GM19463 (cell line): ENCODE data around the gene BTRC.

Experiments
- ATAC-seq: cut with Tn5 transposase; IDR thresholded peaks from one replicate; pipeline ENCODE4 v1.9.1; 2021; ENCODE audit warnings: mild to moderate bottlenecking, moderate library complexity; ENCODE audit not compliant: unreplicated experiment

BTRC gene

GRCh38 chr10:101564490-101564991 lies 210.6 kb downstream of the BTRC start:
- ATAC-seq, result no peak

DNA sequence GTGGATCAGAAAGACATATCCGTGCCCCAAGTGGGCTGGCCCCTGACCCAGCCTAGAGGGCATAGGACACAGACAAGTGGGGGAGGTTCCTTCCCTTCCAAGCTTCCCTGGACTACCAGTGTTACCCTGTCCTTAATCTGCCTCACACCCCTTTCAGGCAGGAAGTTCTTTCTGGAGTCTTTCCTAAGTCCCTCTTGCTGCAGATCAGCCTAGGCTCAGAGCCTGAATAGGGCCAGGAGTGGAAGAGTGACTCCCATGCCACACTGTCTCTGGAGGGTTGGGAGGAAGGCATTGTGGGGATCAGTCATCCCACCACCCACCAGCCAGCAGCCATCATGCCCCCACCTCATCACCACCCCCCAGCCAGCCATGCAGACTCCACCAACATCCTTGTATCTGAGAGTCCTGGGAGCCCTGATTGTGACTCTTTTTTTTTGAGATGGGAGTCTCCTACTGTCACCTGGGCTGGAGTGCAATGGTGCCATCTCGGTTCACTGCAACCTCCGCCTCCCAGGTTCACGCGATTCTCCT lies 211.5 kb downstream of the BTRC start:
- ATAC-seq, result no peak

DNA sequence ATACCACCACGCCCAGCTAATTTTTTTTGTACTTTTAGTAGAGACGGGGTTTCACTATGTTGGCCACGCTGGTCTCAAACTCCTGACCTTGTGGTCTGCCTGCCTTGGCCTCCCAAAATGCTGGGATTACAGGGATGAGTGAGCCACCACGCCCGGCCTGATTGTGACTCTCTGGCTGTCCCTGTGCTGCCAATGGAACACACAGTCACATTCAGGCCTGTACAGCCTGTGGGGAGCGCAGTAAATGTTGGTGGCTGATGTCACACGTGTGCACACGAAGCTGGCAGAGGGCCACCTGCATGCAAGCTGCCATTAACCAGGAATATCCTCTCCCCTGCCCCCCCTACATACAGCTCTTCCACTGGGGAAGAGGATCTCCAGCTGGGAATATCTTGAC lies 212.0 kb downstream of the BTRC start:
- no peak for ATAC-seq

- ATAC-seq, result no peak
Measured at GRCh38 chr10:101566333-101567164, 212.6 kb downstream of the BTRC start.

DNA sequence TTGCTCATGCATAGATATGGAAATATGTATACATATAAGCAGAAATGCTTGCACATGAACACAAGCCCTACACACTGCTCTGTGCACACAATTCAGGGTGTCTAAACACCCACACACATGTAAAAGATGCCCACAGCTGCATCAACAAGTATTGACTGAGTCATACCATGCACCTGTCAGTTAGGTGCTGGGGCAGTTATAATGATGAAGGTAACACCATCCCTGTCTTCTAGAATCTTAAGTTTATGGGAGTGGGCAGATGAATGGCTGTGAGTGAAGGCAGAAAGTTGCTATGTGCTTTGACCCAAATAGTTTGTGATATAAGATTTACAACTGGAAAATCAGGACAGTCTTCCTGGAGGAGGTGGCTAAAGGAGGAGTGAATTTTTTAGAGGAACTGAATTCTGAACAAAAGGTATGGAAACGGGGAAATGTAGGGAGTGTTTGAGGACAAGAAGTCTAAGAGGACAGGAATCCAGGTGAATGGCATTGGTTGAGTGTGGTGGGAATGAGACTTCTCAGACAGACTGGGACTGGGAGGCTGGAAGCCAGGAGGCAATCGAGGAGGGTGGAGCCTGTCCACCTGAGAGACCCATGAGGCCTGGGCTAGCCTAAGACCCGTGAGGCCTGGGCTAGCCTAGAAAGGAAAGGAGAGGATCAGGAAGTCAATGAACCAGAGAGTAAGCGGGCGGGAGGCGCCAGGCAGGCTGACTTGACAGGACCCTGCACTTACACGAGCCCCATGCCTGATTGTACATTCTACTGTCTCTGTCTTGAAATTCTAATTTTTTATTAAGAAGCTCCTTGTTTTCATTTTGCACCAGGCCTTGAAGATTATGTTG lies 213.4 kb downstream of the BTRC start:
- ATAC-seq, result no peak

- no peak for ATAC-seq
Measured at GRCh38 chr10:101568054-101568745, 214.2 kb downstream of the BTRC start.

DNA sequence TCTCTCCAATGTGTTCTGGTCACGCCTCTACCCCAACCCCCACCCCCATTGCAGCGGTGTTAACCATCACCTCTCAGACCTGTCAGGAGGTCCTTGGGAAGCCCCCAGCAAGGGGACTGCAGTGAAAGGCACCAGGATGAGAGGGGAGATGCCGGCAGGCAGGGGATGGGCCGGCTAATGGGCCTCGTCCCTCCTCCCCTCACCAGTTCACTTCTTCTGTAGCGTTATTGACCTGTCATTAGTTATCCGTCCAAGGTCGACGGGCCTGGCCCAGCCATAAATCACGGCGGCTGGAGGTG lies 215.3 kb downstream of the BTRC start:
- ATAC-seq, result no peak

DNA sequence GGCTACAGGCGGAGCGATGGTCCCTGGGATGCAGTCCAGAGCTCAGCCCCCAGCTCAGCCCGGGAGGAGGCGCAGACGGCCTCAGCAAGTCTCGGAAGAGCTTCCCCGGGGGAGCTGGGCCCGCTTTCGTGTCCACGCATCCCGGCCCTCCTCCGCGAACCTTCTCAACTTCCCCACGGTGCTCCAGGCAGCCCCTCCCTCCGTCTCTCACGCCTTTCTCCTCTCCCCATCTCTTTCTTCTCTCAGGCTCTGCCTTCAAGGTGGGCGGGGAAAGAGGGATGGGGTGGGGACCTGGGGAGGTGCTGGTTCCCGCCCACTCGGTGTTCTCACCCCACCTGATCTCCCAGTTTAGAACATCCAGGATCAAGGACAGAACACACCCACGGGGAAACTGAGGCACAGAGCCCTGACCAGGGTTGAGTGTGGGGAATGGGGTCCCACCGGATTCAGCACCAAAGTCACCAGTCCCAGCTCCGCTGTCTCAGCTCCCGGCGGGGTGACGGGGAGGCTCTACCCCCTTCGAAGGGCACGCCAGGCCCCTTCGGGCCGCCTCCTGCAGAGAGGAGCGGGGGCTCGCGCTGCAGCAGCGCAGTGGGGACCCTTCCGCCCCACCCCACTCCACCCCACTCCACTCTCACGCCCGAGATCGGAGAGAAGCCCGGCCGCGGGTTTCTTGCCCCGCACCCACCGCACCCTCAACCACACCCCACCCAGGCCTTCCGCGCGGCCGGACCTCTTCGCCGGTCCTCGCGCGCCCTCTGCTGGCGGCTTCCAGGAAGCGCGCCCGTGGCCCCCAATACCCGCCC lies 215.9 kb downstream of the BTRC start:
- ATAC-seq, result peak; percentile 67

DNA sequence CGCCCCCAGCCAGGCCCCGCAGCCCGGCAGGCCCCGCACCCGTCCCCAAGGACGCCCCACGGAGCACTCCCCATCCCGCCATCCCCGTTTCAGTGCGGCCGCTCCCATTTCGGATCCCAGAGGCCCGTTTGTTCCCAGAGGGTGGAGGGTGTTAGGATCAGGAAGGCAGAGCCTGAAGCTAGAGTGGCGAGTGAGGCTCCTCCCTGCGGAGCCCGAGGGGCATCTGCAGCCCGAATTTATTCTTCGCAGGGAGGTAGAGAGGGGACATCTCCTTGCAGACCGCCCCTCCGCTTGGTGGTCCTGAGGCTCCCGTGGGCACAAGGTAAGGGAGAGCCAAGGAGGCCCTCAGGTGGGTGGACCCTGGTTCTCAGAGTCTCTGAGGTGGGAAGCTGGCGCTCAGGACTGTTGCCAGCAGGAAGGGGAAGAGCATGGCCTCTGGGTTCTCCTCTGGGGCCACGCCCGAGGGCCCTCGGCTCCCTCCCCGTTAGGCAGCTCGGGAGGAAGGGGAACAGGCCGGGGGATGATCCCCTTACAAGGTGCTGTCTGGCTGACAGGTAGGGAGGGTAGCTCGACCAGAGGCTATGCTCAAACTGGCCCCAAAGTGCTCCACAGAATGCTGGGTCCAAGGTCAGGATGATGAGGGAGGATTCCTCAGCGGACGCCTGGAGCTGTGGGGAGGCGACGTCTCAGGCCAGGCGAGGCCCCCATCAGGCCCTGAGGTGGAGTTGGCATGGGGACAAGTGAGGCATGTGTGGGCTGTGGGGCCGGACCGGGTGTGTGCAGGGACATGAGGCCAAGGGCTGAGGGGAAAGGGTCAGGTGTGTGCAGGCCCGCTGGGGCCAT lies 216.7 kb downstream of the BTRC start:
- peak; percentile 2 for ATAC-seq

GRCh38 chr10:101571271-101571925 lies 217.4 kb downstream of the BTRC start:
- no peak for ATAC-seq

DNA sequence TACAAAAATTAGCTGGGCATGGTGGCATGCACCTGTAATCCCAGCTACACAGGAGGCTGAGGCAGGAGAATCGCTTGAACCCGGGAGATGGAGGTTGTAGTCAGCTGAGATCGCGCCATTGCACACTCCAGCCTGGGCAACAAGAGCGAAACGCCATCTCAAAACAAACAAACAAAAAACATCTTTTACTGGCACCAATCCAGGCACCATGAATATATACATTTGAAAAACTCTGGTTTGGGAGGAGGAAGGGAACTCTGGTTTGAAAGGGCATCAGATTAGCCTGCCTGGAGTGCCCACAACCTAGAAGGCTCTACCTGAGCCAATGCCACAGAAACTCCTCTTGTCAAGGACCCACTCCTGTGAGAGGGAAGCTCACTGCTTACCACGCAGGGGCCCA lies 218.2 kb downstream of the BTRC start:
- no peak for ATAC-seq

GRCh38 chr10:101572785-101573184 lies 218.8 kb downstream of the BTRC start:
- no peak for ATAC-seq

GRCh38 chr10:101573885-101574753 lies 220.2 kb downstream of the BTRC start:
- no peak for ATAC-seq

DNA sequence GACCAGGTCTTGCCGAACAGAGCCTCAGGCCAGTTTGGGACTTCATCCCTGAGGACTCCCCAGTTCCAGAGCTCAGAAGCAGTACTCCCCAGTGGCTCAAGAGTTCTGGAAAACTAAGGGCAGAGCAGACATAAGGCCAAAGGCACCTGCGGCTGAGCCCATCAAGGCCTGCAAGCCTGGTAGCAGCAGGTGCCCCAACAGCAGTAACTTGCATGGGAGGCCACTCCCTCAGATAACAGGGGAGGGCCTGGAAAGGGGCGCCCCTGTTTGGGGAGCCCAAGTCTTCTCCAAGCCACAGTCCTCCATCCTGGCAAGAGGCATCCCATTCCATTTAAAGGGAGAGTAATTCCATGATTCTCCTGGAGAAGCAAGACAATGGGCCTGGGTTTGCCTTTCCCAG lies 221.1 kb downstream of the BTRC start:
- ATAC-seq, result no peak

GRCh38 chr10:101575580-101576210 lies 221.7 kb downstream of the BTRC start:
- ATAC-seq, result no peak

DNA sequence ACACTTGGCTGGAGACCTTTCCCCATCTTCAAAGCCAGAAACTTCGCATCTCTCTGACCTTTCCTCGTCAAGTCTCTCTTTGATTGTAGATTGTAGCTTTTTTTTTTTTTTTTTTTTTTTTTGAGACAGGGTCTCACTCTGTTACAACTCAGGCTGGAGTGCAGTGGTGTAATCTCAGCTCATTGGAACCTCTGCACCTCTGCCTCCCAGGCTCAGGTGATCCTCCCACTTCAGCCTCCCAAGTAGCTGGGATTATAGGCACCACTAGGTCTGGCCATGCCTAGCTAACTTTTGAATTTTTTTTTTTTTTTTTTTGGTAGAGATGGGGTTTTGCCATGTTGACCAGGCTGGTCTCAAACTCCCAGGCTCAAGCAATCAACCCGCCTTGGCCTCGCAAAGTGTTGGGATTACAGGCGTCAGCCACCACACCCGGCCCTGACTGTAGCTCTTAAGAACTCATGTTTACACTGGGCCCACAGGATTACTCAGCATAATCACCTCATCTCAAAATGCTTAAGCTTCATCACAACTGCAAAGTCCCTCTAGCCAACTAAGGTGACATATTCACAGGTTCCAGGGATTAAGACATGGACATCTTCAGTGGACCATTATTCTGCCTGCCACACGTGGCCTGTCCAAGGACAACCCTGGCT lies 222.4 kb downstream of the BTRC start:
- no peak for ATAC-seq
